ENCODE data around the gene NOP14.

DNA sequence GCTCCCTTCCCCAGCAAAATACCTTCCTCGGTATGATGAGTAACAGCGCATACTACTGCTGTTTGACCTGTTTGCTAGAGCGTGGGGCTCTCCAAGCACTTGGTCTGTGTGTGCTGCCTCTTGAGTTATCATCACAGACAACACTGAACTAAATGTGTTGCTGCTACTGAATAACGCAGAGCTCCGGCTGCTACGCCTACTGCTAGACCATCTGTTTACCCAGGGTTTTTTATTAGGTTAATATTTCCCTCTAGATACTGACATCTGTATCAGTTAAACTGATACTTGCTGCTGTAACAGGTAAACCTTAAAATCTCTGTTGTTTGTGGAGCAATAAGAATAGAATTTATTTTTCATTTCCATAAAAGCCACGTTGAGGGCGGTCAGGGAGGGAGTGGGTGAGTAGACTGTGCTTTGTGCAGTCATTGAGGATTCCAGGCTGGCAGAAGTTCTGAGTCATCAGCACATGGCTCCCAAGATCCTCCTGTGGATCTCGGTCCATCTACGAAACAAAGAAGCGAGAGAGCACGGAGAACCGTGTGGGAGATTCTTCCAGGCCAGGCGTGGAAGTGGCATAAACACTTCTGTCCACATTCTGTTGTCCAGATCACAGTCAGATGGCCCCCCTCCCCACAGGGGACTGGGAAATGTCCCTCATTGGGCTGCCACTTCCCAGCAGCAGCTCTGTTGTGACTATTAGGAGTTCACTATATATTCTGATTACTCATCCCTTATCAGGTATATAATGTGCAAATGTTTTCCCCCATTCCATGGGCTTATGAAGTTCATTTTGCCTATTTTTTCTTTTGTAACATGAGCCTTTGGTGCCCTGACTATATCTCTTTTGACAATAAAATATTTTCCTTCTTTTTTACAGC lies 14.2 kb upstream of the NOP14 start:
- TF ChIP-seq, protein P1, sequence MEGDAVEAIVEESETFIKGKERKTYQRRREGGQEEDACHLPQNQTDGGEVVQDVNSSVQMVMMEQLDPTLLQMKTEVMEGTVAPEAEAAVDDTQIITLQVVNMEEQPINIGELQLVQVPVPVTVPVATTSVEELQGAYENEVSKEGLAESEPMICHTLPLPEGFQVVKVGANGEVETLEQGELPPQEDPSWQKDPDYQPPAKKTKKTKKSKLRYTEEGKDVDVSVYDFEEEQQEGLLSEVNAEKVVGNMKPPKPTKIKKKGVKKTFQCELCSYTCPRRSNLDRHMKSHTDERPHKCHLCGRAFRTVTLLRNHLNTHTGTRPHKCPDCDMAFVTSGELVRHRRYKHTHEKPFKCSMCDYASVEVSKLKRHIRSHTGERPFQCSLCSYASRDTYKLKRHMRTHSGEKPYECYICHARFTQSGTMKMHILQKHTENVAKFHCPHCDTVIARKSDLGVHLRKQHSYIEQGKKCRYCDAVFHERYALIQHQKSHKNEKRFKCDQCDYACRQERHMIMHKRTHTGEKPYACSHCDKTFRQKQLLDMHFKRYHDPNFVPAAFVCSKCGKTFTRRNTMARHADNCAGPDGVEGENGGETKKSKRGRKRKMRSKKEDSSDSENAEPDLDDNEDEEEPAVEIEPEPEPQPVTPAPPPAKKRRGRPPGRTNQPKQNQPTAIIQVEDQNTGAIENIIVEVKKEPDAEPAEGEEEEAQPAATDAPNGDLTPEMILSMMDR (IDR thresholded peaks at IDR 0.05; ENCODE audit: control extremely low read depth in 1 of 3, insufficient read depth in 1 of 3, low read depth in 1 of 3, low read length in 3 of 3): no peak
- TF ChIP-seq CEBPB (IDR thresholded peaks at IDR 0.05; ENCODE audit: low read depth, low read length): no peak
- TF ChIP-seq POLR2AphosphoS5 (IDR thresholded peaks at IDR 0.05; ENCODE audit: low read depth, low read length): no peak
- no peak for TF ChIP-seq EZH2 (IDR thresholded peaks at IDR 0.05; ENCODE audit: low read depth, low read length, severe bottlenecking)
- TF ChIP-seq, protein P2, sequence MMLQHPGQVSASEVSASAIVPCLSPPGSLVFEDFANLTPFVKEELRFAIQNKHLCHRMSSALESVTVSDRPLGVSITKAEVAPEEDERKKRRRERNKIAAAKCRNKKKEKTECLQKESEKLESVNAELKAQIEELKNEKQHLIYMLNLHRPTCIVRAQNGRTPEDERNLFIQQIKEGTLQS (IDR thresholded peaks at IDR 0.05; ENCODE audit: insufficient read depth, low read depth, low read length): no peak
- no peak for TF ChIP-seq ASH2L (IDR thresholded peaks at IDR 0.05; ENCODE audit: low read length)
- TF ChIP-seq BCL11A (IDR thresholded peaks at IDR 0.05; ENCODE audit: low read depth in 2 of 2, low read length in 2 of 2): no peak
- no peak for TF ChIP-seq SP2 (IDR thresholded peaks at IDR 0.05; ENCODE audit: low read length)
- TF ChIP-seq EP300 (IDR thresholded peaks at IDR 0.05; ENCODE audit: borderline replicate concordance in 1 of 2, low read depth in 2 of 2, low read length in 2 of 2): no peak
- no peak for TF ChIP-seq NRF1 (IDR thresholded peaks at IDR 0.05; ENCODE audit: low read depth, low read length)
- no peak for TF ChIP-seq ZNF274 (IDR thresholded peaks at IDR 0.05; ENCODE audit: borderline replicate concordance, extremely low read depth, low read length)
- no peak for TF ChIP-seq JUN (IDR thresholded peaks at IDR 0.05; ENCODE audit: low read depth, low read length)
